ENCODE results near the gene MPZL2. TPM values are rescaled to one million over a fixed set of nuclear protein-coding genes. Genes with fewer than 3 reads are reported as not detected.
A peak's percentile ranks its signal among the peaks of the same experiment; 100 is the strongest.

MPZL2 gene
- total RNA-seq, 1 experiment from 2014 or later = 0.53 TPM

- no peak for DNase-seq (ENCODE audit: low read depth, low spot score)
- in situ Hi-C loops (cut with HindIII; ENCODE audit: low pct_unique_long_range_greater_than_20kb, low sequenced_read_pairs) = no loop called here
Observed at GRCh38 chr11:118230088-118230487, 34.0 kb downstream of the MPZL2 start.

DNA sequence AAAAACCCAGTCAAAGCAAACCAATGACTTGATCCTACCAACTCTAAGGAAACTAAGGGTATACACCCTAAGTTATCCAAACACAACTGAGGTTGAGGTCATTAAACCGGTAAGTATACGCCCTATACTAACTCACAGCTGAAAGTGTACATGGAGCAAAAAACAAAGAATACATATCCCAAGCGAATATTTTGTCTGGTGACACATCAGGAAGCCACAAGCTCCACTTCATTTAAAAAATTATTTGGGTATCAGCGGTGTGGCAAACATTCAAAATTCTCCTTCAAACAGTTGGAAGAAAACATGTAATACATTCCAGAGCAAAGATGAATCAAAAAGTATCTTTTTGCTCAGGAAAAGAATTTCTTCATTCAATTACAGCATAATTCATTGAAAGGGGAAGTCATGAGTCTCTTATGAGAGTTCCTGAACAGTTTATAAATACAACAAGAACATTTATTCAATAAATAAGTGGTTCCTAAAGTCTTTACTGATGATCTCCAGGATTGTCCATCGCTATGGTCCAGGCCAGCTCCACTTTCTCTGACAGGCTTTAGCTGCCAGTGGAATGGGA is 34.7 kb downstream of the MPZL2 start:
- in situ Hi-C loops (cut with HindIII; ENCODE audit: low pct_unique_long_range_greater_than_20kb, low sequenced_read_pairs) = no loop called here
- no peak for DNase-seq (ENCODE audit: low read depth, low spot score)

DNA sequence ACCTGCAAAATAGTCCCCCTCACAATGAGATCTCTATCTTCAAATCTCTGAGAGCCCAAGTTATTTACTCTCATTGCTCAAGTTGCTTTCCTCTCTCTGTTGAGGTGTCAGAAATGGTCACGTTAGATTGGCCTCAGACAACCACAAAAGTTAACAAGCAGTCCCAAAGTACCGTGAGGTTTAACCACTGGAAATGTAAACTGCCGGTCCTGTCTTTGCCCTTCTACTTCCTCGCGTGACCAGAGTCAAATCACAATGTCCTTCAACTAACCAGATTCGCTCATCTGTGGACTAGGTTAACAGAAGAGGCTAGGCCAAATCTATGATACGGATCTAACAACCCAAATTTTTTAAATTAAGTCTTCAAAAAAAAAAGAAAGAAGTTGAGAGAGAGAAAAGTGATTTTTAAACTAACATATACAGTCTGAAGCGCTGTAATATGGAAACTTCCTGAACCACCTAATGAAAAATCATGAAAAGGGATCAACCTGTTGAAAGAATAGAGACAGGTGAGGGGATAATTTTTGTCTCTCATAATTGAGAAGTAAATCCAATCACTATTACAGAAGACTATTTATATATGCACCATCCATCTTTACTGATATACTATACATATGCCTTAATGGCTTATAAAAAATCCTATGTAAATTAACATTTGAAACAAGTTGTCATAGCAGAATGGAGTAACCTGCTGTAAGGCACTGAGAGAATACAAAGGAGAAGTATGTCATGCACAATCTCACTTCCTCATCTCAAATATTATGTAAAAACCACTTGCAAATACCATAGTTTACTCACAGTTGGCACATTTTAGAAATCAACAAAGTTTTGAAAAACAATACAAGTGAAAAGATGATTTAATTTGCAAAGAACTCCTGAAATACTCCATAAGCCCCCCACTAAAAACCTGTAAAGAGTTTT is 36.0 kb downstream of the MPZL2 start:
- no peak for DNase-seq (ENCODE audit: low read depth, low spot score)
- in situ Hi-C loops (cut with HindIII; ENCODE audit: low pct_unique_long_range_greater_than_20kb, low sequenced_read_pairs) = no loop called here

GRCh38 chr11:118226781-118227180 is 37.3 kb downstream of the MPZL2 start:
- in situ Hi-C loops (cut with HindIII; ENCODE audit: low pct_unique_long_range_greater_than_20kb, low sequenced_read_pairs) = no loop called here
- no peak for DNase-seq (ENCODE audit: low read depth, low spot score)

- in situ Hi-C loops (cut with HindIII; ENCODE audit: low pct_unique_long_range_greater_than_20kb, low sequenced_read_pairs) = no loop called here
- DNase-seq (ENCODE audit: low read depth, low spot score) = peak; percentile 7
Observed at GRCh38 chr11:118226296-118226695, 37.8 kb downstream of the MPZL2 start.

DNA sequence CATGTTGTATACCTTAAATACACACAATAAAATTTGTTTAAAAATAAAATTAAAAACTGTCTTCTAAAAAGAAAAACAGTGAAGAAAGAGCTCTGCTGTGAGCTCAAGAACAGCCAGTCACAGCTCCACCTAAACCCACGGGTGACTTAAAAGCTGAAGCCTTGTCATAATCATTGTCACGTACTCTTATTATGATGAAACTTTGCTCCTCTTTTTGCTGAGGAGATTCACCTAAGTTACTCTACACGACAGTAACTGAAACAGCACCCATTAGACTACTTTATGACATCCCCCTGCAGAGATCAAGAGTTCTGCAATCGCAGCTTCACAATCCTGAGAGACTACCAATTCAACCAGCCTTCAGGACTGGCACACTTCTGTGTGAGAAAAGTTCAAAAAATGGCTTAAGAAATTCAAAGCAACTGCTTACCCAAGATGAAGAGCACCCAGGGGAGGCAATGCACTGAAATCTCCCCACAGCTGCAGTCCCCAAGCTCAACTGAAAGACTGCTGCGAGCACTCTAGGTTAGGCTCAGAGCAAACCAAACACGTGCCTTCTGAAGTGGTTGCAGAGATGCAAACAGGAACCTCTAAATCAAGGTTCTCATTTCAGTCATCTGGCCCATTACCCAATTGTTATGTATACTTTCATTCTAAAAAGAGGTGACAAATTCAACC is 39.4 kb downstream of the MPZL2 start, which contains the start of gene JAML:
Gene JAML, minus strand, starts transcription at position 501 of the 678 bp plus-strand sequence. CDS start 10,145 bp downstream, outside the sequence.
- no peak for DNase-seq (ENCODE audit: low read depth, low spot score)
- in situ Hi-C loops (cut with HindIII; ENCODE audit: low pct_unique_long_range_greater_than_20kb, low sequenced_read_pairs) = no loop called here

- DNase-seq (ENCODE audit: low read depth, low spot score) = no peak
- in situ Hi-C loops (cut with HindIII; ENCODE audit: low pct_unique_long_range_greater_than_20kb, low sequenced_read_pairs) = no loop called here
Observed at GRCh38 chr11:118223992-118224391, 40.1 kb downstream of the MPZL2 start.

DNA sequence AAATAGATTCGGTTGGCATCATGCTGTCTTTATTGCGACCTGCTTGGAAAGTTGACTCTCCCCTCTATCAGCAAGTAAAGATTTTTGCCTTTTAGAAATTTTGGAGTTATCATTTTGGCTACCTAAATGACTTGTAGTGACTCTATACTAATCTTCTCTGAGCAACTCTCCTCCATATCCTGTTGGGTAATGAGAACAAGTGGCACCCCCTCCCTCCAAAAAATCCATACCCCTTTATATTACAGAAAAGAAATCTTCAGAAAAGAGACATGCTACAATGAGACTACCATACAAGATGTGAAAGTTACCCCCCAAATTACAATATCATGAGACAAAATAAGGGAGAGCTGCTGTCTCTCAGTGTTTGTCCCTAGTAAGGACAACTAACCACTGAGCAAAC is 40.5 kb downstream of the MPZL2 start:
- in situ Hi-C loops (cut with HindIII; ENCODE audit: low pct_unique_long_range_greater_than_20kb, low sequenced_read_pairs) = no loop called here
- DNase-seq (ENCODE audit: low read depth, low spot score) = no peak

- DNase-seq (ENCODE audit: low read depth, low spot score) = no peak
- in situ Hi-C loops (cut with HindIII; ENCODE audit: low pct_unique_long_range_greater_than_20kb, low sequenced_read_pairs) = no loop called here
Observed at GRCh38 chr11:118222437-118222836, 41.7 kb downstream of the MPZL2 start.

DNA sequence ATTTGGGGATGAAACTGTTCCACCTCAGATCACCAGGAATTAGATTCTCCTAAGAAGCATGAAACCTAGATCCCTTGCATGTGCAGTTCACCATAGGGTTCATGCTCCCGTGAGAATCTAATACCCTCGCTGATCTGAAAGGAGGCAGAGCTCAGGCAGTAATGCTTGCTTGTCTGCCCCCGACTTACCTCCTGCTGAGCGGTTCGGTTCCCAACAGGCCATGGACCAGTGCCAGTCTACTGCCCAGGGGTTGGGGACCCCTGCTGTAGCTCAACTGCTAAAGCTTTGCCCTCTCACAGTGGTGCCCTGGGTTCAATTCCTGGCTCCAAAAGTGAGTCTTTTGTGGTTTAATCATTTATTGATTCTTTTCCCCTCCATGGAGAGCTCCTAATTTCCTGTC is 42.7 kb downstream of the MPZL2 start:
- in situ Hi-C loops (cut with HindIII; ENCODE audit: low pct_unique_long_range_greater_than_20kb, low sequenced_read_pairs) = no loop called here
- DNase-seq (ENCODE audit: low read depth, low spot score) = no peak

DNA sequence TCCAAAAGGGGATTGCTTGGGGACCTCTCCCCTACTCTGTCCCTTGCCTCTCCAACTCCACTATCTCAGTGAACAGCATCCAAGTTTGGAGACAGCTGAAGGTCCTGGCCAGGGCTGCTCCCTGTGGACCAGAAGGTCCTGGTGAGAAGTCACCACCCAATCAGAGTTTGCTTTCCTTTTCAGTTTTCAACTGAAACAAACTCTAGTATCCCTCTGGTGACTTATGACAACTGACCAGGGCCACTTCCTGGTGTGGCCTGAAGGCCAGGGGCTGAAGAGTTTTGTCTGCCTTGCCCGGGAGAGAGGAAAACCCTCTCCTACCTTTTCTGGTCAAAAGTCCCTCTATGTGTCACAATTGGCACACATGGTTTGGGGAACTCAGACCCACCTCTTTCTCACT is 44.4 kb downstream of the MPZL2 start:
- no peak for DNase-seq (ENCODE audit: low read depth, low spot score)
- in situ Hi-C loops (cut with HindIII; ENCODE audit: low pct_unique_long_range_greater_than_20kb, low sequenced_read_pairs) = no loop called here

GRCh38 chr11:118219244-118219643 is 44.9 kb downstream of the MPZL2 start:
- in situ Hi-C loops (cut with HindIII; ENCODE audit: low pct_unique_long_range_greater_than_20kb, low sequenced_read_pairs) = no loop called here
- no peak for DNase-seq (ENCODE audit: low read depth, low spot score)

- DNase-seq (ENCODE audit: low read depth, low spot score) = no peak
- in situ Hi-C loops (cut with HindIII; ENCODE audit: low pct_unique_long_range_greater_than_20kb, low sequenced_read_pairs) = no loop called here
Observed at GRCh38 chr11:118217575-118217974, 46.5 kb downstream of the MPZL2 start.

DNA sequence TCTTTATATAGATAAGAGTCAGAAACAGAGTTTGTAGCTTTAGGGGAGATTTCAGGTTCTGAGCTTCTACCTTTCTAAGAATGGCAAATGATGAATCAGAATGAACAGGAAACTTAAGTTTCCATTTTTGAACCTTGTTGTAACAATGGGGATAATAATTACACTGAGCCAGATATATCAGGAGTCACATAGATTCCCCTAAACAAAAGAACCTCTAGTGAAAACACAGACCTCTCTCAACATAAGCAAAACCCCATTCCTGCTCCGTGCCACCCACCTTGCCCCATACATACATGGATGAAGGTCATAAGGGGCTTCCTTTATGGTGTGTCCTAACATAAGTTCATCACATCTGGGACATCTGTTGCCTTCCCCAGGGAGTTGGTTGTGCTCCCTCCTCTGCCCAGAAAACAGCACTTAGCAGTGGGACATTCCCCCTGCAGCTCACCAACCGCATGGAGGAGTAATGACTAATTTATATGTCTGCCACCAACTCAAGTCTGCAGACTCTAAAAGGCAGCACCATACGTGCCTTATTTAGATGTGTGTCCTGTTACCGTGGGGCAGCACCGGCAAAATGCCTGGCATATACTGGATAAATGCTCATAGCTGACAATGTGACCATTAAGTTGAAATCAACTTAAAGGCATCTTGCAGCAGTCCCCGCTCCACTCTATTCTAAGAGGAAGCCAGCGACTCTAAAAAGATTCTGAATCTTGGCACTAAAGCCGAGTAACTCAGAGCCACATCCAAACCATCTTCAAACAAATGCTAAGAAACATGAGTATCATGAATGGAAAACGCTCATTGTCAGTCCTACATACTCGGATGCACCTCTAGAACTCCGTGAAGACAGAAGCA is 47.2 kb downstream of the MPZL2 start:
- in situ Hi-C loops (cut with HindIII; ENCODE audit: low pct_unique_long_range_greater_than_20kb, low sequenced_read_pairs) = no loop called here
- DNase-seq (ENCODE audit: low read depth, low spot score) = no peak

DNA sequence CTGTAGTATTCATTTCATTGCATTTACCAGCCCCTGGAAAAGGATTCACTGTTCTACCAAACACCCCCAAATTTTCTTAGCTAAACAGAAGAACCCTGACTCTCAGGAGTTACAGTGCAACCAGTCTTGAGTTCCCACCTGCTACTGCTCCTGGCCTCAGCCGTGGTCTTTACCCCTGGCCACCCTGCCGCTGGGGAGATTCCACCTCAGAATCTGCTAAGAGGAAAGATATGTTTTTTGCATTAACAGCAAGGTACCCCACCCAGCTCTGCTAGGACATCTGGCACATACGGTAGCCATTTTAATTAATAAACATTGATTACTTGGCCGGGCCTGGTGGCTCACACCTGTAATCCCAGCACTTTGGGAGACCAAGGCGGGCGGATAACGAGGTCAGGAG is 48.3 kb downstream of the MPZL2 start:
- DNase-seq (ENCODE audit: low read depth, low spot score) = no peak
- in situ Hi-C loops (cut with HindIII; ENCODE audit: low pct_unique_long_range_greater_than_20kb, low sequenced_read_pairs) = no loop called here

- in situ Hi-C loops (cut with HindIII; ENCODE audit: low pct_unique_long_range_greater_than_20kb, low sequenced_read_pairs) = no loop called here
Observed at GRCh38 chr11:118215262-118215661, 48.8 kb downstream of the MPZL2 start.

GRCh38 chr11:118214210-118214914 is 49.7 kb downstream of the MPZL2 start:
- in situ Hi-C loops (cut with HindIII; ENCODE audit: low pct_unique_long_range_greater_than_20kb, low sequenced_read_pairs) = no loop called here
- DNase-seq (ENCODE audit: low read depth, low spot score) = no peak

More at GRCh38 chr11:118215262-118215661, 48.8 kb downstream of the MPZL2 start:
- no peak for DNase-seq (ENCODE audit: low read depth, low spot score)
